ENCODE results near the gene FOXN4.

FOXN4 gene

GRCh38 chr12:109286652-109287051 is 22.4 kb downstream of the FOXN4 start:
- H3K4me3 ChIP-seq (ENCODE audit: low read depth, low read length) = no peak overlapping the region
- no peak for DNase-seq (ENCODE audit: low read depth)
- TF ChIP-seq MYC (IDR thresholded peaks at IDR 0.05; ENCODE audit: low read depth, low read length) = no peak
- no peak for TF ChIP-seq CTCF (IDR thresholded peaks at IDR 0.05; ENCODE audit: low read depth, low read length)
- no peak for TF ChIP-seq MAX (IDR thresholded peaks at IDR 0.05; ENCODE audit: low read depth, low read length)
- TF ChIP-seq POLR2A (IDR thresholded peaks at IDR 0.05; ENCODE audit: extremely low read depth, insufficient read length) = no peak

- no peak for TF ChIP-seq MAX (IDR thresholded peaks at IDR 0.05; ENCODE audit: low read depth, low read length)
- H3K4me3 ChIP-seq (ENCODE audit: low read depth, low read length) = no peak overlapping the region
- DNase-seq (ENCODE audit: low read depth) = no peak
Observed at GRCh38 chr12:109286252-109286651, 22.8 kb downstream of the FOXN4 start.

- no peak for DNase-seq (ENCODE audit: low read depth)
- no peak overlapping the region for H3K4me3 ChIP-seq (ENCODE audit: low read depth, low read length)
- TF ChIP-seq MYC (IDR thresholded peaks at IDR 0.05; ENCODE audit: low read depth, low read length) (no peak), POLR2A (IDR thresholded peaks at IDR 0.05; ENCODE audit: extremely low read depth, insufficient read length) (no peak), CTCF (IDR thresholded peaks at IDR 0.05; ENCODE audit: low read depth, low read length) (no peak), MAX (IDR thresholded peaks at IDR 0.05; ENCODE audit: low read depth, low read length) (no peak)
Observed at GRCh38 chr12:109284392-109284791, 24.7 kb downstream of the FOXN4 start.

- TF ChIP-seq MYC (IDR thresholded peaks at IDR 0.05; ENCODE audit: low read depth, low read length) = no peak
- no peak for TF ChIP-seq POLR2A (IDR thresholded peaks at IDR 0.05; ENCODE audit: extremely low read depth, insufficient read length)
- TF ChIP-seq MAX (IDR thresholded peaks at IDR 0.05; ENCODE audit: low read depth, low read length) = no peak
- no peak for TF ChIP-seq CTCF (IDR thresholded peaks at IDR 0.05; ENCODE audit: low read depth, low read length)
Observed at GRCh38 chr12:109281452-109281851, 27.6 kb downstream of the FOXN4 start.

GRCh38 chr12:109279525-109279924 is 29.6 kb downstream of the FOXN4 start:
- no peak overlapping the region for H3K4me3 ChIP-seq (ENCODE audit: low read depth, low read length)
- no peak for DNase-seq (ENCODE audit: low read depth)
- TF ChIP-seq CTCF (IDR thresholded peaks at IDR 0.05; ENCODE audit: low read depth, low read length) (no peak), MYC (IDR thresholded peaks at IDR 0.05; ENCODE audit: low read depth, low read length) (no peak), POLR2A (IDR thresholded peaks at IDR 0.05; ENCODE audit: extremely low read depth, insufficient read length) (no peak), MAX (IDR thresholded peaks at IDR 0.05; ENCODE audit: low read depth, low read length) (no peak)

More at GRCh38 chr12:109281452-109281851, 27.6 kb downstream of the FOXN4 start:
- no peak for DNase-seq (ENCODE audit: low read depth)
- no peak overlapping the region for H3K4me3 ChIP-seq (ENCODE audit: low read depth, low read length)

GRCh38 chr12:109278912-109279311 is 30.2 kb downstream of the FOXN4 start:
- no peak overlapping the region for H3K4me3 ChIP-seq (ENCODE audit: low read depth, low read length)
- DNase-seq (ENCODE audit: low read depth) = no peak
- TF ChIP-seq MAX (IDR thresholded peaks at IDR 0.05; ENCODE audit: low read depth, low read length) = no peak
- no peak for TF ChIP-seq CTCF (IDR thresholded peaks at IDR 0.05; ENCODE audit: low read depth, low read length)
- no peak for TF ChIP-seq MYC (IDR thresholded peaks at IDR 0.05; ENCODE audit: low read depth, low read length)
- no peak for TF ChIP-seq POLR2A (IDR thresholded peaks at IDR 0.05; ENCODE audit: extremely low read depth, insufficient read length)

All from NB4 (cell line).